Measurements from ENCODE around the gene FOXA2.
"Not testable (repeated sequence)": the region's sequence is repeated elsewhere in the genome, so short reads cannot be mapped to it uniquely, and the experiment has no call there.

The FOXA2 gene

DNA sequence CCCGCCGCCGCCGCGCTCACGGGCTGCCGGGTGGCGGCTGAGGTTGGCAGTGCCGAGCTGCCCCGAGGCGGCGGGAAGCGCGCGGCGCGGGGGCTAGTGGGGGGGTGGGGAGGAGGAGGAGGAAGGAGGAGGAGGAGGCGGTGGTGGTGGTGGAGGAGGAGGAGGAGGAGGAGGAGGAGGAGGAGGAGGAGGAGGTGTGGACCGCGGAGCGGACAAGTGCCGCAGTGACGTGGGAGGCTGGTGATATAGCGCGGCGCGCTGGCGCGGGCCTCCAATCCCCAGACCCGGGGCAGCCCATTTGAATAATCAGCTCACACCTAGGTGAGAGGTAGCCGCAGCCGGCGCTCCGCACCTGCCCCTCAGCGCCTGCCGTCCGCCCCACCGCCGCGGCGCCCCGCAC, at the start of gene FOXA2:
TSS of gene FOXA2 (minus strand) at position 51 of the 400 bp plus-strand sequence. CDS start 294 bp downstream, outside the sequence.
- DNase-seq = peak; percentile 96

DNA sequence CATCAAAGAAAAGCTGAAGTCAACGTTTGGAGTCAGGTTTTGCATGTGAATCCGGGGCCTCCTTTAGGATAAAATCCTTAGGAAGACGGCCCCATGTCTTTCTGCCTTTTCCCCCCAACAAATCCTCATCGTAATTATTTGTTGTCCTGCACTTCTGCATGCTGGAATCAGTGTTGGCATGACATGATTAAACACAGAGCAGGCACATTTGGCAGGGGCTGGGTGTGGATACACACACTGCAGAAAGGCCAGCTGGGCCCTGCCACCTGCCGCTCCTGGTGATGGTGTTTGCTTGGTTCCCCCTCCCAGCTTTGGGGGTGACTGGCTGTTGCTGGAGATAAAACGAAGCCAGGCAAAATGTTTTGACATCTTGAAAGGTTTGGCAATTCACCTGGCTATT, 46.3 kb upstream of the FOXA2 start:
- peak; percentile 43 for DNase-seq

DNA sequence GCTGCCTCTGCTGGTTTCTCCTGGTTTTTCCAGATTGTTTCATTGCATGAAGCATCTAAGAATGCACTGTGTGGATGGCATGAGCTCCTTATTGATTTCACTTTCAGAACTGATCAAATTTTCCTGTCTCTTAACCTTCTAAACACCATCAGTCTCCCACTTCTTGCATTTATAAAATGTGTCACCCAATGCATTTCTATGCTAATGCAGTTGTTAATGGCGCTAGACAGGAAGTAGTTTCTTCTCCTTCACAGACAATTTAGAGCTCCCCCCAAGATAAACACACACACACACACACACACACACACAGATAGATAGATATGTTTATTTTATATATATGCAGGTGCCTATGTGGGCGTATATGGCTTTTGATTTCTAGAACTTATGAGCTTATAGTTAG, 45.6 kb upstream of the FOXA2 start:
- DNase-seq = peak; percentile 27

DNA sequence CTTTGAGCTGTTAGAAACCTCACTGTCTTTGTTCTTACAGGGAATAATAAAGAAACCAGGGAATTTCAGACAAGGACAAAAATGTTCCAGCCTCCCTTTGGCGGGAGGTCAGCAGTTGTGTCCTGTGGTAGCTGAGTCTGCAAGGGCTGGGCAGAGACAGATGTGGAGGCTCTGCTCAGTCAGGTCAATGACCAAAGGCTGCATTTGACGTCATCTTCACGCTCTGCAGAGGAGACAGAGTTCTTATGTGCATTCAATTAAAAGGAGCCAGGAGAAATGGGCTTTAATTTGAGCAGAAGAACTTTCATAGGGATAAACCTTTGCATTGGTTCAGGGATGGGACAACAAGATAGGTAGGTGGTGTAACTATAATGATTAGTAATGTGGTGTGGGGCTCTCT, 45.1 kb upstream of the FOXA2 start:
- no peak for DNase-seq

DNA sequence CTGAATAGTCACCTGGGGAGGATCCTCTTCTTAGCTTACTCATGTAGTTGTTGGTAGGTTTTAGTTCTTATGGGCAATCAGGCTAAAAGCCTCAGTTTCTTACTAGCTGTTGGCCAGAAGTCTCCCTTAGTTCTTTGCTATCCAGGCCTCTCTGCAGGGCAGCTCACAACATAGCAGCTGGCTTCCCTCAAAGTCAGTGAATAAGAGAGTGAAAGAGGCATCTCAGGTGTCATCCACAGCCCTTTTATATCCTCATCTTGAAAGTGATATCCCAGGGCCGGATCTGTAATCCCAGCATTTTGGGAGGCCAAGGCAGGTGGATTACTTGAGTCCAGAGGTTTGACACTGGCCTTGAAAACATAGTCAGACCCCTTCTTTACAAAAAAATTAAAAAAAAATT, 42.1 kb upstream of the FOXA2 start:
- no peak for DNase-seq

DNA sequence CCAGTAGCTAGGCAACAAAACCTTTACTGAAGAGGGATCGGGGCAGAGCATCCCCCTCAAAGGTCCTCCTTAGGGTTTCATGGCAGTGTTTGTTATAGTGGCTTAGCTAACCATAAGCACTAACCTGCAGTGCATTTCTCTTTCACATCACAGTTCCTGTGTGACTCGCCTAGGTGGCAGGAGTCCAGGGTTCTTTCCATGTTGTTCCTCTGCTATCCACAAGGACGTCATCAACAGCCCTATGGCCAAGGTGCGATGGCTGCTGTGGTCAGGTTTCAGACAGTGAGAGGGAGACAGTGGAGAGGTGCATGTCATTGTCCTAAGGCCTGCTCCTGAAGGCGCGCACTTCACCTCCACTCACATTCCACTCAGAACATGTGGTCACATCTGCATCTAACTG, 38.8 kb upstream of the FOXA2 start:
- no peak for DNase-seq

DNA sequence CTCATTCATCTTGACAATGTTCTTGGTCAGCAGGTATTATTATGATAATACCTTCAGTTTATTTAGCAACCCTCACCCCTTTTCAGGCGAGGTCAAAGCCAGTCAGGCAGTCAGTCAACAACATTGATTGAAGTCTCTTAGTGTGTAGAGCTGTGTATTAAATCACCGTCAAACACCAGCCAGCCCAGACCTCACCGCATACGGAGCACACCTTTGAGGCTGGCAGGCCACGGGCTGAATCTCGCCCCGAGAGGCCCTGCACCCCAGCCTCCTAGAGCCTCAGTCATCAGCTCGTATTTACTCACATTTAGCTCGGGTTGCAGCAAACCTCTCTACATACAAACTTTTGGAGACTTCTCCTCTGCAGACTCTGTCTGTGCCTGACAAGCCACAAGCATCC, 36.0 kb upstream of the FOXA2 start:
- DNase-seq = no peak

DNA sequence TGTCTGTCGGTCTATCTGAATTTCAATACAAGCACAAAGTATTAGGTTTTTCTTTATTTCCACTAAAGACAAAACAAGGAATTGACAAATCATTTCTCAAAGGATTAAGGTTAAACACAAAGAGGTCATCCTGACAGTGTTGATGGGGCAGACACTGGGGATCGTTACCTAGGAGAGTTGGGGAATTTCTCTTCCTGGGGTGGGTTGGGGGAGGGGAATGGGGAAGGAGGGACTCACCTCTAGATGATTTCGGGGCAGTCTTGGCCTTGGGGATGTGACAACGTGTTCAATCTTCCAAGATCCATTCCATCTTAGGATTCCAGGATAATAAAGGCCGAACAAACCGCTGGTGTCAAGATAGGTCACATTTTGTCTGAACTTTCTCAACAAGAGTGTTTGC, 35.4 kb upstream of the FOXA2 start:
- DNase-seq = no peak

DNA sequence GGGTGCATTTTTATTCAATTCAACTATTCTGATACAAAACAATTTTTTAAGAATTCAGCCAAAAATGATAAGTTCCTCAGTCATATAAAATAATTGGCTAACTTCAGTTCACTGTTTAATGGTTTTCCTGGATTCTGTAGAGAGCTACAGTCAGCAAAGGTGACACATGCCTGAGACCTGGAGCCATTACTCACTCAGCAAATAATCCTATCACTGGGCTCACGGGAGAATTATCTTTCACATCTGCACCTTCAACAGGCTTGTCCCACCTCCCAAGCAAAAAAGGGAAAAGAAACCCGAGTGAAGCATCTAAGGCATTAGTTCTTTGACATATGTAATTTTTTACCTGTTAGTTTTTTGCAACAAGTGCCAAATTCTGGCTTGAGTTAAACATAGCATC, 34.9 kb upstream of the FOXA2 start:
- DNase-seq = no peak

DNA sequence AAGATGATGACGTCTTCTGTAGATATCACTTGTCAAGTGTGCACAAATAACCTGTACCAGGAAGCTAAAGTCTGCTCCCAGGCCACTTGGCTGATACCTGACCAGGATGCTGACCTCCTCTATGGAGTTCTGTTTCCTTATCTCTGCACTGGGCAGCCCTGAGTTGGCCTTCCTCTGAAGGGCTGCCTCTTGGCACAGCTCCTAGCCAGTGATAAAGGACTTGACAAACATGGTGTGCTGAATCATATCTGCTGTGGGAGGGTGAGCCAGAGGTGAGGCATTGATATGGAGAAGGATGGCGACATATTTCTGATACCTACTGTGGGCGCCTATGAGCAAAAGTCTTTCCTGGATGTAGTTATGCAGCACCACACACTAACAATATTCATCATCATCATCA, 32.8 kb upstream of the FOXA2 start:
- DNase-seq = no peak

DNA sequence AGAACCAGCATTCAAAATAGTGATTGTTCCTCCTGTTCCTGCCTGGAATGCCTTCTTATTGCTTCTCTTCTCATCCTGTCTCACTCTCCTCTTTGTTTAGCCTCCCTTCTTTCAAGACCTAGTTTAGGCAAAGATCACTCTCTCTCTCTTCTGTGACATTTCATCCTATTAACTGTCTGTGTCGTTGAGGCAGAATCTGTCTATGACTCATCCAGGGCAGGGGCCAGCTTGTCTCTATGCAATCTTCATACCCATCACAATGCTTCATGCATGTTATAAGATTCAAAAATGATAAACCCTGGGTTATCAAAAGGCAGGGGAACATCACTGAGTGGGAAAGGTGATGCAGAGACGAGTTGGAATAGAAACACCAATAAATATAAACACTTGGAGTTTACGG, 32.2 kb upstream of the FOXA2 start:
- no peak for DNase-seq

DNA sequence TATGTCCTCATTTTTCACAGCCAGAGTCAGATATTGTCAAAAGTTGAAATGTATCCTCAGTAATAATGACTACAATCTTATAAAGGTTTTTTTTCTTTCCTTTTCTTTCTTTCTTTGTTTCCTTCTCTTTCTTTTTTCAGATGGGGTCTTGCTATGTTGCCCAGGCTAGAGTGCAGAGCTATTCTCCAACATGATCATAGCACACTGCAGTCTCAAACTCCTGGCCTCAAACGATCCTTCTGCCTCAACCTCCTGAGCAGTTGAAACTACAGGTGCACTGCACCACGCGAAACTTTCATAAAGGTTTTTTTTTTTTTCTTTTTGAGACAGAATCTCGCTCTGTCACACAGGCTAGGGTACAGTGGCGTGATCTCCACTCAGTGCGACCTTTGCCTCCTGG, 31.1 kb upstream of the FOXA2 start:
- DNase-seq = no peak

DNA sequence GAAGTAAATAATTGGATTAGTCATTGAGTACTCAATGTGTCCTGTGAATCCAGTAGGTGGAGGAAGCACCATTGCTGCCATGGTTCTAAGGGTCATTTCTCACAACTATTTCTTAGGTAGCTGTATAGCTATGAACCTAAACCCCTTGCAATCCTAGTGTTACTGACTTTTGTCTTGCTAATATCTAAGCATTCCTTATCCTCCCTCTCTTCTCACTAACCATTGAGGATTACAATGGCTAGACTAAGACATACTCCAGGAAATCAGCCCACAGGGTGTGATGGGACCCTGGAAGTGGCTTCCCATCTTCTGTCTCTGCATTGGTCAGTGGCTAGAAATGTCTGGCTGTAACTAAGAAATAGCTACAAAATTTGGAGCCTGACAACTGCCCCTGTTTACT, 27.3 kb upstream of the FOXA2 start:
- DNase-seq = no peak

DNA sequence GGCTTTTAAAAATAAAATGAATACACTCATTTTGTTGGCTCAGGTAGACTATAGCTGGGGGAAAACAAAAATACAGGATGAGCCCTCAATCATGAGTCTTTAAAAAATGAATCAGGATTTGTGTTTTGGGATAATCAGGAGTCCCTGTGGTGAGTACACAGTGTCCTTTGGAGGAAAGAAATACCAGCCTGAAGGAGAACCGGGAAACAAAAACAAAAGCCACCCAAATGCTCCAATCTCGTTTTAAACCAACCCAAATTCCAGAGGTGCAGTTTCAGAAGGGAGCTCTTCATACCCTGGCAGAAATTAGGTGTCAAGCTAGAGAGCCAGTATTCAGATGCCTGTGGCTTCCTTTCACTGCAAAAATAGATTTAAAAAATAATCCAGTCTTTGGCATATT, 23.3 kb upstream of the FOXA2 start:
- no peak for DNase-seq

DNA sequence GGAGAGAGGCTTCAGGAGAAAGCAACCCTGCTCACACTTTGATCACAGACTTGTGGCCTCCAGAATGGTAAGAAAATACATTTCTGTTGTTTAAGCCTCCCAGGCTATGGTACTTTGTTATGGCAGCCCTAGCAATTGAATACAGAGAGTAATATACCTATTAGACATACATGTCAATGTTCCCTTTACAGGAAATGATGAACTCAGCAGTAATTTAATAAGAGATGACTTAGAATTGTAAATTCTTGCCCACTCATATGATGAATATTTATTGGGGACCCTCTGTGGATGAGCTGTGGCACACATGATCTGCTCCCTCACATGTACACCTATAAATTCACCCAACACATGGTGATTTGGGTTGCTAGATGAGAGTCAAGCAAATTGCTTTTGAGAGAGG, 20.4 kb upstream of the FOXA2 start:
- no peak for DNase-seq

DNA sequence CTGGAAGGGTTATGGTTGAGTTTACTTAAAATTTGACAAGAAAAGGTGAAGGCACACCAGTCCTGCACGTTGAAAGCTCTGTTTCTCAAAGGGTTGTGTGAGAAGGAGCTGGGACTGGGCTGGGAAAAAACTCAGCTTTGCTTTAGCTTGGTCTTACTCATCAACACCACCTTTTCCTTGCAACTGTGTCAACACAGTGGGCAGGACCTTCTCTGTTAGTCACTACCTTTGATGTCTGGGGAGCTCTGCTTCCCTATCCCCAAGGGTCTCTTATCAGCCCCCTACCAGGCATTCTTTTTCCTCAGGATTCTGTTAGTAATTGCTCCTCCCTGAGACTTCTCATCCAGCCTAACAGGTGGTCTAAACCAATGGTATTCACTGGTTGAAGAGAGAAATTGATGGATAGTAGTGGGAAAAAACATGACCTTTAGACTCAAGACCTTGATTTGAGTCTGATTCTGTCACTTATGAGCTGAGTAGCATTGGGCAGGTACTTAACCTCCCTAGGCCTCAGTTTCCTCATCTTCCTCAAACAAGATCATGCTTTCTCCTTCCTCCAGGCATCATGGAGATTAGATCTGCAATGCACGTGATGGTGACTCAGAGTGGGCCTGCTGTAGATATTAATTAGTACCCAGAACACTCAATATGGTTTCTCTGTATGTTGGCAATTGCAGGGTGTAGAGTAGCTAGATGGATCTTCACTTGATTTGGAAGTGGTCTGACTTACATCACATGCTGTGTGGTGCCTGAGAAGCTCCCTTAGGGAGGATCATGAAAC, 17.2 kb upstream of the FOXA2 start:
- no peak for DNase-seq

DNA sequence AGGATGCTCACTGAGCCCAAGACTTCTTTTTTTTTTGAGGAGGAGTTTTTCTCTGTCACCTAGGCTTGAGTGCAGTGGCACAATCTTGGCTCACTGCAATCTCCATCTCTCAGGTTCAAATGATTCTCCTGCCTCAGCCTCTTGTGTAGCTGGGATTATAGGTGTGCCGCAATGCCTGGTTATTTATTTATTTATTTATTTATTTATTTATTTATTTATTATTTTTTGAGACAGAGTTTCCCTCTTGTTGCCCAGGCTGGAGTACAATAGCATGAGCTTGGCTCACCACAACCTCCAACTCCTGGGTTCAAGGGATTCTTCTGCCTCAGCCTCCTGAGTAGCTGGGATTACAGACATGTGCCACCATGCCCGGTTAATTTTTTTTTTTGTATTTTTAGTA, 14.9 kb upstream of the FOXA2 start:
- not testable (repeated sequence) for DNase-seq

DNA sequence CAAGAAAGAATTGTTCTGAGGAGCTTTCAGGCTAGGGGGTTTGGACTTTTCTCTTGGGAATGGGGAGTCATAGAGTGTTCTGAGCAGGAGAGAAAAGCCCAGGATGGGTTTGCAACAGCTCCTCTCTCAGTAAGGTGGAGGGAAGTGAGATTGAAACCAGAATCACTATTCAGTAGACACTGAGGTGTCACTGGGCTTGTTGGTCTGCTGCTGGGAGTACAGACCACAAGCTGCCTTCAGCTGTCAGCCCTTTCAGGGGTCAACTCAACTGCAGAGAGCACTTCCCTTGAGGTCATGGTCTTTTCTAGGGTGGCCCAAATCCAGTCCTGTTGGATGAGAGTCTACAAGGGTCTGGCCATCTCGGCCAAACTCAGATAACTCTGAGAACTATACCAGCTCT, 12.9 kb upstream of the FOXA2 start:
- no peak for DNase-seq

DNA sequence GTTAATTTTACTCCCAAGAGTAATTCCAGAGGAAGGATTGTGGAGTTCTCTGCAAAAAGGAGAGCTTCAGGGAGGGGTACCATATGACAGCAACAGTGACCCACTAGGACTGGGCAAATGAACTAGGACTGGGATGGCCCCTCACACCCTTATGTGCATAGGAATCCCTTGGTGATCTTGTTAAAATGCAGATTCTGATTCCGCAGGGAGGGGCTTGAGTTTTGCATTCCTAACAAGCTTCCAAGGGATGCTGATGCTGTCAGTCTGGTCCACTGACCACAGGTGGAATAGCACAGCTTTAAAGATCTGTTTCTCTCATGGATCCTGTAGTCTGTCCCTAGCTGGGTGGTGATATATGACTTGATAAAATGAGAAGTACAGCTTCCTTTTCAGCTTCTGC, 6.3 kb upstream of the FOXA2 start:
- no peak for DNase-seq

DNA sequence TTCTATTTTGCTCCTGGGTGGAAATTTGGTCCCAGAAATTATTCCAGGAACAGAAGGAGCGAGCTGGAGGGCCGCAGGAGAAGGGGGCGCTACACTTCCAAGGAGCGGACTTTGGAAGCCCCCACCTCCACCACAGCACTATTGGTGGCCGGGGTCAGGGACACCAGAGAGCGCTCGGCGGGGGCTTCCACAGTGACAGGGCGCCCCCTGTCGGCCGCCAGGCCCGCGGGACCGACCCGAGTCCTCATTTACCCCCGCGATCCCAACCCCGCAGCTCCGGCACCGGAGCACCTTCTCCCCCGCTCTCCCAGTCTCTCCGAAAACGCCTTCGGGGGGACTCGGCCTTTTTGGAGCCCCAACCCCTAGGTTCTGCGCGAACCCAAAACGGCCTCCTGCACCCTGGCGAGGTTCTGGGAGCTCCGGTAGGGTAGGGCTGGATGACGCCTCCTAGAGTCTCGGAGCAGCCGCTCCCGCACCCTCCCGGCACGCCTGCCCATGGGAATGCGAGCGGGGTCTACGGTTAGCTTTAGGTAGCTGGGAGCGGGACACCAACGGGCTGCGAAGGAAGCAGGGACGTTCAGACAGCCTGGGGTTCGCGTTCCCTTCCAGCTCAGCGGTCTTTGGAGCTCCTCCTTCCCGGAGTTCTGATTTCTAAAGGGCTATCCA, 2.4 kb upstream of the FOXA2 start:
- no peak for DNase-seq

DNA sequence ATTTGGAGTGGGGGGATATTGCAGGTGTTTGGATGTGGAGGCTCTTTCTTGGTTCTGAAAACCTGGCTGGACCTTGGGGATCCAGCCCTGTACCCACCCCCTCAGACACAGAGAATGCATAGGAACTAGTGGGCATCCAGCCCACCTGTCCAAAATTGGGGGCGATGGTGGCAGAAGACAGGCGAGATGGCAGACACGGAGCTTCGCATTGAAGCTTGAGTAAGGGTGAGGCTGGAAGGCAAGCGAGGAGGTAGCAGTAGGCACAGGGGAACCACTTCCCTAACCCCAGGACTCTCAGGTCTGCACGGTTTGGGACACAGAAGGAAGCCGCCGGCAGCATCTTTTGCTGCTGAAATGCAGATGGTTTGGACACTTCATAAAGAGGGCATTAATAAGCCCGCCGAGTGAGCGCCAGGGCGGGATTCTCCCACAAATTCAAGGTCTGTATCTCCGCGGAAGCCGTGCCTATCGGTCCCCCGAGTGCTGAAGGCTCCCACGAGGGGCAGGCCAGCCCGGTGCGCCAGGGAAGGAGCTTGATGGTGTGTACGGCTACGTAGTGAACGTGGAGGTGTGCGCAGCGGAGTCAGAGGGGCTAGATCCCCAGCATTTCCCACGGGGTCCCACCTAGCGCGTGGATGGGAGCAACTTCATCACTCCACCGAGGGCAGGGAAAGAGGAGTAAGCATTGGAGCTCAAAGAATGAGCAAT, 1.6 kb upstream of the FOXA2 start:
- no peak for DNase-seq

DNA sequence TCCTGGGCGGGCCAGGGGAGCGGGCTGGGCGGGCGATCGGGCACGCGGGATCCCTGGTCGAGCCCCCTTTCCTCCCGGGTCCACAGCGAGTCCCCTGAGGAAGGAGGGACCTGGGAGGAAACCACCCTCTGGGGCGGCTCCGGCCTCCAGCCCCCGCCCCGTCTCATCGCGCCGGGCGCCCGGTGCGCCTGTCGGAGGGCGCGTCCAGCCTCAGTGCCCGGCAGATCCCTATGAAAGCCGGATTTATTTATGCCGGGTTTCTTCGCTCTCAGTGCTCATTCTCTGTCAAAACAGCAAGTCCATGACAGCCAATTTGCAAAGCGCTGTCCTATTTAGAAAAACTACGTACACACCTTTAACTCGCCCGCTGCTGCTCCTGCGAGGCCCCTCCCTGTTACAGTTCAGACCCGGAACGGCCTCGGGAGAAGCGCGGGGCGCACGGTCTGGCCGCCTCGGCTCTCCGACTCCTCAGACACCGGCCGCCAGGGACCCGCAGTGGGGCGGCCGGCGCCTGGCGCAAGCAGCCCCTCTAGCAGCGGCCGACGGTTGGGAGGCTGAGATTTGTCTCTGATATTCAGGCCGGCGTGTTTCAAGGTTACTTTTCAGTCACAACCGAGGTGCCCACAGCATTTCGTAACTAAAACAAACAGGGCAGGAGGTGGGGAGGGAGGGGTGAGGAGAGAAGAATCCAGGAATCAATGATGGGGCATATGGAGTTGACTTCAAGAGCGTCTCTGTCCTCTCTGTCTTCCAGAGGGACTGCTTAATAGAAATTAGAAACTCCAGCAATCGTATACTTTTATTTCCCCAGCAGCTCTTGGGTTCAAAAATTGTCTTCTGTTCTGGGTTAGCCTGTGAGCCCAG, 782 bp upstream of the FOXA2 start:
- peak; percentile 93 for DNase-seq
